GM19455 (cell line): Measurements from ENCODE around the gene WRAP73.

Source experiments
- ATAC-seq: cut with Tn5 transposase; IDR thresholded peaks from one replicate; pipeline ENCODE4 v1.9.1; 2021; ENCODE audit not compliant: unreplicated experiment

Gene WRAP73

GRCh38 chr1:3614755-3615742 is 34.9 kb downstream of the WRAP73 start:
- no peak for ATAC-seq

GRCh38 chr1:3612123-3612522 is 37.8 kb downstream of the WRAP73 start:
- no peak for ATAC-seq

- no peak for ATAC-seq
Observed at GRCh38 chr1:3611170-3612019, 38.5 kb downstream of the WRAP73 start, which contains the start of gene MEGF6. TSS of gene MEGF6 (minus strand) at chr1:3611508. CDS start at chr1:3611268, 240 bp downstream.

- no peak for ATAC-seq
Observed at GRCh38 chr1:3610527-3611169, 39.3 kb downstream of the WRAP73 start.

DNA sequence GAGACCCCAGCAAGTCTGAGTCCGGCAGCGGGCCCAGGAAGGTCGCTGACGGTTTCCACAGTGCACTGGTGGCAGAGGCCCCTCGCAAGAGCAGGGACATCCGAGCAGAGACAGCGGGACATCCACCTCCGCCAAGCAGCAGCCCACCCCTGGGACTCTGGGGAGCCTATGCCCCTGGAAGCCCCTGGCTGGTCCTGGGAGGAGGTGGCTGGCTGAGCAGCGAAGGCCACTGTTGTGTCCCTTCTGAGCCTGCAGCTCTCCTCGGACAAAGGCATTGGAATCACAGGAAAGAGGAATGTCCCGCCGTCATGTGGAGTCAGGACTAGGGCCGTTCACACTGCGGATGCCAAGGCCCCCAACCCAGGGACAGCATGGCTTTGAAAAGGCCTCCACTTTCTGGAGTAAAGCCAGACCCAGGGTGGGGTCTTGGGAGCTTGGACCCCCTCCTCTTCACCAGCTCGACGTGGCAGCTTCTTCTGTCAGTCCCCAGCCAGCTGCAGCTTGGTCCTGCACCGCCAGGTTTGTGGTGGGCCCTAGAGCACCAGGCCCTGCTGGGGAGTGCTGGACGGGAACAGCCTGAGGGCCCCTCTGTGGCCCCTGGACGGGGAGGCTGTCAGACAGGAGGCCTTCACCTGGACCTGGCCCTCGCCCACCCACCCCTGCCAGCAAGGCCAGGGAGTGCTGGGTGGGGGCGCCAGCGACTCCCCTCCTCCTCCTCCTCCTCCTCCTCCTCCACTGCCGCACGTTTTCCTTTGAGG is 40.0 kb downstream of the WRAP73 start:
- no peak for ATAC-seq

DNA sequence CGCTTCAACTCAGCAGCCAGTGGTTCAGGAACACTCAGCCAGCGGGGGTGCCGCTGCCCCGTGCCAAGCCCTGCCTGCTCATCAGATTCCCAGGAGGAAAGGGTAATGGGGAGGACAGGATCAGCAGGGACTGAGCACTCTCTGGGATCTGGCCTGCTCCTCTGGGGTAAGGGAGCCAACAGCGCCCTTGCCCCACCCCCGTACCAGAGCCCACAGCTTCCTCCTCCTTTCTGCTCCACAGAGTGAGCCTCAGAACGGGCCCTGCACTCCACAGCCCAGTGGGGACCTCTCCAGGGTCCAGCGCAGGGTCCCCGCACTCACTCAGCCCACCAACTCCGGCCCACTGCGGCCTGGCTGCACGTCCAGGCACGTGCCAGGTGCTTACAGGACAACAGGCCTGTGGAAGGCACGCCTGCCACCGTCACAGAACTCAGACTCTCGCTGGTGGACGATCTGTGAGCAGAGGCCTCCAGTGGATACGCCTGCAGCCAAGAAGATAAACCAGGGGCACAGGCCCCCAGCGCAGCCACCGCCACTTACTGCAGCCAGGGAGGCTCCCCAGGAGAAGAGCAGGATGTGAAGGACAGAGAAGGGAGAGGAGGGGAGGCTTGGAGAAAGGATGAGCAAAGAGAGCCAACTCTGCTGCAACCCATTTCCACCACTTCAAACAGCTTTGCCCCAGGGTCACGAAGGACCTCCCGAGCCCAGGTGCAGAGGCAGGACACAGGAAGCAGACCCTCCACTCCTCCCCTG is 40.7 kb downstream of the WRAP73 start:
- no peak for ATAC-seq

GRCh38 chr1:3608154-3608553 is 41.7 kb downstream of the WRAP73 start:
- ATAC-seq = no peak

DNA sequence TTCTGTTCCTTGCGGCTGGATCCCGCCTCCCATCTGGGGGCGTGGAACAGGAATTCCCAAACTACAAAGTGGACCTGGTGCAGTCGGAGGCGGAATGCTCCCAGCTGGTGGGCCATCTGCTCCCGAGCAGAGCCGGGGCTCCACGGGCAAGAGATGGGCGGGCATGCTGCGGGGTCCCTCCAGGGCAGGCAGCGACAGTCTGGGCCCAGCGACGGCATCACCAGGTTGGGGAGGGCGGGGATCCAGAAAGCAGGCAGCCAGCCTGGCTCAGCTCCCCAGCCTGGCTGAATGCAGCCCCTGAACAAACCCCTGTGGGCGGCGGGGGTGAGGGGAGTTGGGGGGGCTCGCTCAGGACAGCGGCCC is 42.2 kb downstream of the WRAP73 start:
- no peak for ATAC-seq

GRCh38 chr1:3606779-3607702 is 42.9 kb downstream of the WRAP73 start:
- no peak for ATAC-seq

- ATAC-seq = no peak
Observed at GRCh38 chr1:3604997-3605823, 44.7 kb downstream of the WRAP73 start.

- ATAC-seq = no peak
Observed at GRCh38 chr1:3604468-3604974, 45.4 kb downstream of the WRAP73 start.

DNA sequence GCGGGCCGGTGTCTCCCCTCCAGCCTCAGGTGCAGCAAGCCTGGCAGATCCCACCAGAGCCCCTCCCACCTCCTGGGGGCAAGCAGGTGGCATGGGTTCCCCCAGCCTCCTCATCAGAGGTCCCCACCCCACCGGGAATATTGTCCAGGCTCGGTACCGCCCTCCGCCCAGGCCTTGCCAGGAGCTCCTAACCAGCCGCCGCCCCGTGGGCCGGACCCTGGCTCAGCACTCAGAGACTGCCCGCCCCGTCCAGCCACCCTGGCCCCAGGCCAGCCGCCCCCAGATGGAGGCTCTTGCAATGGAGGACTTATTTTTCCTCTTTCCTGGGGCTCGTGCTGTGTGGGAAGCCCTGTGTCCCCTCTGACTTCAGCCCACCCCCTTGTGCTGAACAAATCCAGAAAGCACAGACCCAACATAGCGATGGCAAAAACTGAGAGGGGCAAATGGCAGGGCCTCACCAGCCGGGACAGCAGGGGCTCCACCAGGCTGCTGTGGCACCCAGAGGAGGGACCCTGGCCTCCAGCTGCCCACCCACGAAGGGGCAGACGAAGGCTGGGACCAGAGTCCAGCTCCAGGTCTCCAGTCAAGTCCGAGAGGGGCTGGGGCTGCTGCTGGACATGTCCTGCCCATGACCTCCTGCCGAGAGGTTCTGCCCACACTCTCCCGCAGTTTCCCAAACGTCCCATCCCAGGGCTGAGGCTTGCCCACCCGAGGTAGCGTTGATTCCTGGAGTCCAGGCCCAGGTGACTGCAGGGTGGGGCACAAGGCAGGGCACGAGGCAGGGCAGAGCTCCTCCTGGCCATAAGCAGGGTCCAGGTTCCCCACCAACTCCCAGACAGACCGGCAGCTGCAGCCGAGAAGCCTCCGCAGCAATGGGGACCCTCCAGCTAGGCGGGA is 46.1 kb downstream of the WRAP73 start:
- no peak for ATAC-seq

GRCh38 chr1:3603156-3603555 is 46.7 kb downstream of the WRAP73 start:
- no peak for ATAC-seq

- ATAC-seq = no peak
Observed at GRCh38 chr1:3602375-3602774, 47.5 kb downstream of the WRAP73 start.

DNA sequence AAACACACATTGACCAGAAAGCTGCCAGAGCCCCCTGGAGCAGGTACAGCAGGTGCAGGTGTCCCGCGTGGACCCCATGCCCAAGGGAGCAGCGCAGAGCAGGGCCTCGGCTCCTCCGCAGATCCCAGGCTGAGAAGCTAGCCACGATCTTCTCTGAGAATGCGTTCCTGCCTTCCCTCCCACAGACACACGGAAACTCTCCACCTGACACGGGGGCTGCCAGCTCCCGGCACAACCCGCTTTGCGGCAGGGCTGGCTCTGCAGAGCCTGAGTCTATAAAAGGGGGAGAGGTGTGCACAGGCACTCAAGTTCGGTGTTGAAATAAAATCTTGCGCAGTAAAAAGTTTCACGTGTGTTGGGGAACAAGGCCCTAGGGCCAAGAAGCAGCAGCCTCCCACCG is 48.2 kb downstream of the WRAP73 start:
- no peak for ATAC-seq

DNA sequence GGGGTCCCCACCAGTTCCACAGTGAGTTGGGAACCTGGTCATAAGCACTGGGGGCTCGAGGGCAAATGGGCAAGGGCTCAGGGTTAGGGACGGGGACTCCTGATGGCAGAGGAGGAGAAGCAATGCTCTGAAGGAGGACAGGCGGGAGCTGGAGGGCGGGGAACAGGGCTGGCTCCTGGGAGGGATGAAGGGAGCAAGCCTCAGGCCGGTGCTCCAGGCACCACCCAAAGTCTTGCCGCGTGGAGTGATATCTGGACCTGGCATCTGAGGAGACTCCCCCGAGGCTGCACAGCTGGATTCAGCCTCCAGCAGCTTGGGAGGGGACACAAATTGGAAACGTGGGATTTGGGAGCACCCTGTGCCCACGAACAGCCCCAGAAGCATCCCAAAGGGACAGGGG is 49.5 kb downstream of the WRAP73 start:
- no peak for ATAC-seq

GRCh38 chr1:3599816-3600215 is 50.1 kb downstream of the WRAP73 start:
- ATAC-seq = no peak
